RWPE2 (cell line): Measurements from ENCODE around the gene ASB13.
A peak's percentile ranks its signal among the peaks of the same experiment; 100 is the strongest.
"Not testable (repeated sequence)": the region's sequence is repeated elsewhere in the genome, so short reads cannot be mapped to it uniquely, and the experiment has no call there.

ENCODE experiments used
- ATAC-seq: fragments of 200-7000 bp; cut with Tn5 transposase; 3 replicates; pipeline ENCODE4 v1.9.1; 2021; ENCODE audit warnings: low read depth
- DNase-seq: peaks from one replicate; pipeline ENCODE4 v3.0.0-alpha.2; 2020; ENCODE audit warnings: low spot score
- H3K27ac ChIP-seq: fragments of 450-650 bp; 2 replicates; pipeline ENCODE4 v1.5.1; 2017; ENCODE audit warnings: mild to moderate bottlenecking; ENCODE audit not compliant: poor library complexity, severe bottlenecking
- H3K27me3 ChIP-seq: fragments of 250-450 bp; sonication (Bioruptor Pico); 2 replicates; pipeline ENCODE4 v1.5.1; 2021; ENCODE audit warnings: mild to moderate bottlenecking, moderate library complexity; ENCODE audit not compliant: insufficient read depth, poor library complexity, severe bottlenecking
- H3K36me3 ChIP-seq: fragments of 250-450 bp; sonication (Bioruptor Pico); 2 replicates; pipeline ENCODE4 v1.5.1; 2020; ENCODE audit warnings: low read depth, mild to moderate bottlenecking, moderate library complexity
- H3K4me1 ChIP-seq: fragments of 250-450 bp; sonication (Bioruptor Pico); 2 replicates; pipeline ENCODE4 v1.5.1; 2021; ENCODE audit warnings: mild to moderate bottlenecking, moderate library complexity; ENCODE audit not compliant: insufficient read depth, poor library complexity, severe bottlenecking
- H3K4me3 ChIP-seq: fragments of 250-450 bp; sonication (Bioruptor Pico); 2 replicates; pipeline ENCODE4 v1.5.1; 2021; ENCODE audit warnings: mild to moderate bottlenecking, moderate library complexity; ENCODE audit not compliant: severe bottlenecking
- H3K9me3 ChIP-seq: fragments of 250-450 bp; sonication (Bioruptor Pico); 2 replicates; pipeline ENCODE4 v1.5.1; 2021; ENCODE audit warnings: mild to moderate bottlenecking, moderate library complexity; ENCODE audit not compliant: severe bottlenecking
- CTCF ChIP-seq: fragments of 450-650 bp; IDR thresholded peaks from one replicate; pipeline ENCODE4 v1.5.1; 2017; ENCODE audit warnings: mild to moderate bottlenecking, moderate library complexity; ENCODE audit not compliant: poor library complexity, severe bottlenecking

Gene ASB13

DNA sequence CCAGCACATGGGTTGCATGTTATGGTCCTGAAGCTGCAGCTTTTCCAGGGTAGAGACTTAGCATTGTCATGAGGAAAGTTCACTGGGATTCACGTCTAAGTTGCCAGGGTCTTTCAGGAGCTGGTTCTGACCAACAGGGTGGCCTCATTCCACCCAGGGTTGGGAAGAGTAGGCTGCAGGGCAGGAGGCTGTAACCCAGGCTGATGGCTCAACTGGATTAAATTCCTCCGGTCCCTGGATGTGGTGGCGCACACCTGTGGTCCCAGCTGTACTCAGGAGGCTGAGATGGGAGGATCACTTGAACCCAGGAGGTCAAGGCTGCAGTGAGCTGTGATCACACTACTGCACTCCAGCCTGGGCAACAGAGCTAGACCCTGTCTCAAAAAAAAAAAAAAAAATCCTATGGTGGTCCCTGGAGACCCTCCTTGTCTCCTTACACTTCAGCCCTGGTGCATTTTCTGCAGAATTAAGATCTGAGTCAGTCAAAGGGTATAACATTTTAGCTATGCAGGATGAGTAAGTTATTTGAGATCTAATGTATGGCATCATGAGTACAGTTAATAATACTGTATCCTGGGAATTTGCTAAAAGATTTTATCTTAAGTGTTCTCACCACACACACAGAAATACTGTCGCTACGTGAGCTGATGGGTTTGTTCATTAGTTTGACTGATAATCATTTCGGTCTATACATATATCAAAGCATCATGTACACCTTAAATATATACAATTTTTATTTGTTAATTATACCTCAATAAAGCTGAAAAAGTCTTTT is 44.0 kb downstream of the ASB13 start:
- ATAC-seq, result peak; percentile 37; the same call in 2 of the 3 replicates
- Histone ChIP-seq H3K9me3 (no peaks in the 10 kb centered on the region), H3K27me3 (no peaks in the 10 kb centered on the region), H3K4me1 (peaks cover 14% of the 10 kb centered on the region), H3K27ac (peak overlapping the region; percentile 61), H3K36me3 (no peaks in the 10 kb centered on the region), H3K4me3 (no peak overlapping the region)
- TF ChIP-seq CTCF, result no peak
- DNase-seq, result no peak

DNA sequence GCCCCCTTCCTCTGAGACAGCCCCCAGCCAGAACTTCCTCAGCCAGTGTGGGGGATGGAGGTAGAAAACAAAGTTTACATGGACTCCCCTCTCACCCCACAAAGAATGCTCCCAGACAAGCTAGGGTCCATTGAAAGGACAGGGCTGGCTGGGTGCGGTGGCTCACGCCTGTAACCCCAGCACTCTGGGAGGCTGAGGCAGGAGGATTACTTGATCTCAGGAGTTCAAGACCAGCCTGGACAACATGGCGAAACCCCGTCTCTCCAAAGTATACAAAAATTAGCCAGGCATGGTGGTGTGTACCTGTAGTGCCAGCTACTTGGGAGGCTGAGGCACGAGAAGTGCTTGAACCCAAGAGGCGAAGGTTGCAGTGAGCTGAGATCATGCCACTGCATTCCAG is 45.0 kb downstream of the ASB13 start:
- peaks cover 14% of the 10 kb centered on the region for H3K4me1 ChIP-seq
- H3K4me3 ChIP-seq, DNase-seq, H3K27ac ChIP-seq, H3K36me3 ChIP-seq, H3K27me3 ChIP-seq, H3K9me3 ChIP-seq, ATAC-seq: not testable (repeated sequence)

GRCh38 chr10:5620966-5621365 is 45.4 kb downstream of the ASB13 start:
- no peak for DNase-seq
- H3K4me1 ChIP-seq, result peaks cover 14% of the 10 kb centered on the region
- H3K27ac ChIP-seq, result no peak overlapping the region
- no peaks in the 10 kb centered on the region for H3K36me3 ChIP-seq
- H3K27me3 ChIP-seq, result no peaks in the 10 kb centered on the region
- no peaks in the 10 kb centered on the region for H3K9me3 ChIP-seq
- H3K4me3 ChIP-seq, result no peak overlapping the region
- TF ChIP-seq CTCF, result no peak
- no peak for ATAC-seq

GRCh38 chr10:5620223-5620721 is 46.1 kb downstream of the ASB13 start:
- H3K36me3 ChIP-seq, result no peaks in the 10 kb centered on the region
- no peak overlapping the region for H3K4me3 ChIP-seq
- no peak overlapping the region for H3K27ac ChIP-seq
- ATAC-seq, result no peak
- TF ChIP-seq CTCF, result no peak
- H3K27me3 ChIP-seq, result no peaks in the 10 kb centered on the region
- no peak for DNase-seq
- H3K4me1 ChIP-seq, result peaks cover 14% of the 10 kb centered on the region
- no peaks in the 10 kb centered on the region for H3K9me3 ChIP-seq

DNA sequence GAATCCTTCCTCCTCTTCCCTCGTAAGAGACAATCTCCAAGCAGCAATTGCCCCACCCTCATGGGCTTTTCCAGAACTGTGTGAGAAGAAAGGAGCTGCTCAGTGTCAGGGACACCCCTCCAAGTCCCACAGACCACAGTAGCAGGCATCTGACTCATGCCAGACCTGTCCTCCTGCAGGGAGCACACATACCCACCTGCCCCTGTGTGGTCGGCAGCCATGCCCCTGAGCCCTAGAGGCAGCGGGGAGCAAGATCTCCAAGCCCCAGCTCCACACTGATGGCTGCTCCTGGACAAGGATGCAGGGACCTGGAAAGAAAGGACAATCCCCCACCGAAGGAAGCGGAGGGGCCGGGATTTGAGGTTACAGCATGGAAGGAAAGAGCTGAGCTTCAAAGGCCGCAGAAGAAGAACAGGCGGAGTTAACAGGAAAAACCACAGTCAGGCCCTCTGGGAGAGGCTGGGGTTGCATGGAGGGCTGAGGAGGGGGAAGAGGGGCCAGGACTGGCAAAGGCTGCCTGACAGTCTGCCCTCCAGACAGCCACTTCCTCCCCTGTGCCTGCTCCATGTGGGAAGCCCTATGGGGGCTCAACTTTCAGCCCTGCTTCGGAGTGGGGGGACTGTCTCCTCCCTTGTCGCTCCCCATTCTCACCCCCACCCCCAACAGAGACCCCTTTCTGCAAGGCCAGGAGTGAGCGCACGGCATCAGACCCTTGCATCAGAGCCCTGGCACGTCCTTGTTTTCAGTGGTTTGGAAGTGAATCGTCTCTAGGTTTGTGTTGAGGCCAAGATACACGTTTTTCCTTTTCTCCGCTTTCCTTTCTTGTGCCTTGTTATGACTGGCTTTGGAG is 46.8 kb downstream of the ASB13 start:
- H3K4me1 ChIP-seq, result peaks cover 14% of the 10 kb centered on the region
- no peak overlapping the region for H3K27ac ChIP-seq
- no peak overlapping the region for H3K4me3 ChIP-seq
- no peak for TF ChIP-seq CTCF
- H3K36me3 ChIP-seq, result no peaks in the 10 kb centered on the region
- no peak for ATAC-seq
- DNase-seq, result no peak
- H3K27me3 ChIP-seq, result no peaks in the 10 kb centered on the region
- no peaks in the 10 kb centered on the region for H3K9me3 ChIP-seq
